Astrocyte of the cerebellum (primary cell): Measurements from ENCODE around the gene ARRDC1.
"Not testable (repeated sequence)": the region's sequence is repeated elsewhere in the genome, so short reads cannot be mapped to it uniquely, and the experiment has no call there.

Experiments
- DNase-seq: peaks from one replicate; pipeline ENCODE4 v3.0.0-alpha.2; 2011; ENCODE audit warnings: low read depth
- H3K4me3 ChIP-seq: 2 replicates; pipeline ENCODE4 v1.5.1; 2011; ENCODE audit warnings: mild to moderate bottlenecking, low read depth, low read length, moderate library complexity
- CTCF ChIP-seq: IDR thresholded peaks from 2 replicates; pipeline ENCODE4 v1.5.1; 2012; ENCODE audit warnings: low read length, low read depth, moderate library complexity, mild to moderate bottlenecking; ENCODE audit errors: missing control alignments
- in situ Hi-C: cut with HindIII; loops from 2 replicates; pipeline ENCODE4 v1.10.0; 2017; ENCODE audit warnings: low sequenced_read_pairs

The ARRDC1 gene

GRCh38 chr9:137619240-137620047 lies 14.0 kb downstream of the ARRDC1 start:
- in situ Hi-C loops, result no loop called here
- H3K4me3 ChIP-seq, result peak overlapping the region; percentile 80
- peak; percentile 15 for DNase-seq
- TF ChIP-seq CTCF, result no peak

GRCh38 chr9:137620048-137620405 lies 14.5 kb downstream of the ARRDC1 start:
- DNase-seq, result no peak
- in situ Hi-C loops, result no loop called here
- peak overlapping the region; percentile 80 for H3K4me3 ChIP-seq
- TF ChIP-seq CTCF, result no peak

- in situ Hi-C loops, result no loop called here
- no peak for DNase-seq
- H3K4me3 ChIP-seq, result peak overlapping the region; percentile 80
- no peak for TF ChIP-seq CTCF
These were observed 15.1 kb downstream of the ARRDC1 start for GRCh38 chr9:137620581-137620980.

GRCh38 chr9:137621131-137621757 lies 15.8 kb downstream of the ARRDC1 start:
- no peak overlapping the region for H3K4me3 ChIP-seq
- in situ Hi-C loops, result no loop called here
- DNase-seq, result no peak
- peak; percentile 53 for TF ChIP-seq CTCF

GRCh38 chr9:137622211-137622610 lies 16.7 kb downstream of the ARRDC1 start:
- in situ Hi-C loops, result not testable (repeated sequence)

GRCh38 chr9:137626464-137626863 lies 21.0 kb downstream of the ARRDC1 start:
- no peak for TF ChIP-seq CTCF
- no peak for DNase-seq
- H3K4me3 ChIP-seq, result no peak overlapping the region
- in situ Hi-C loops, result no loop called here

More at GRCh38 chr9:137622211-137622610, 16.7 kb downstream of the ARRDC1 start:
- not testable (repeated sequence) for H3K4me3 ChIP-seq, DNase-seq

GRCh38 chr9:137627406-137627805 lies 21.9 kb downstream of the ARRDC1 start:
- in situ Hi-C loops, DNase-seq, H3K4me3 ChIP-seq: not testable (repeated sequence)
